ENCODE data around the gene SPHK2. TPM values are rescaled to one million over a fixed set of nuclear protein-coding genes. Genes with fewer than 3 reads are reported as not detected.

SPHK2 gene
- total and polyA plus RNA-seq, 2 of the 8 experiments (the other 6 are each of a cell fraction or from before 2014, with no cell fraction given): 43.9 to 60.9 TPM

DNA sequence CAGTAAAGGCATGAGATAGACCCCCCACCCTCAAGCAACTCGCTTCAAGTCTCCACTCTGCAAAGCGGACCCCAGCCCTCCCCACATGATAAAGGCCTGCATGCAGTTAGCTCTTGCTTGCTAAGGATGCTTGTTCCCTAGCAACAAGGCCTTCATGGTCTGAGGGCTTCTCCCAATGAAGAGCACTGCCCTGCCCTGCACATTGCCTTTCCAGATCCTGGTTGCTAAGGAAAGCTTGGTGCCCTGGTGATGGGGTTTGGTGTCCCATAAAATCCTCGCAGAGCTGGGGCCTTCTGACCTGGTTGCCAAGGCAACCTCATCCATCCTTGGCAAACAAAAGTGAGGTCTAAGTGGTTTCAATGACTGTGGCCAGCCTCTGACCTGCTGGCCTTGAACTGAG, 11.9 kb downstream of the SPHK2 start:
- H3K4me1 ChIP-seq (replicated peaks in 1 of 4; ENCODE audit: control insufficient read depth in 3 of 4, insufficient read depth in 4 of 4, low read length in 3 of 4): peaks cover 4 to 29% (median 22%) of the 10 kb centered on the region in 4 experiments
- no peak overlapping the region; the same call in 1 of the 2 replicates for H2BK12ac ChIP-seq (ENCODE audit: low read depth, low read length)
- H3K36me3 ChIP-seq (ENCODE audit: control insufficient read depth in 2 of 4, insufficient read depth in 4 of 4, low read length in 3 of 4): peaks cover 0 to 6% (median under 1%) of the 10 kb centered on the region in 4 experiments; a peak in 1 of 8 replicates
- H3K27me3 ChIP-seq (replicated peaks in 1 of 4; ENCODE audit: control insufficient read depth in 3 of 4, extremely low read depth in 1 of 4, insufficient read depth in 3 of 4, low read length in 3 of 4): no peaks in the 10 kb centered on the region; a peak in 1 of 7 replicates
- H3K4ac ChIP-seq (replicated peaks; ENCODE audit: insufficient read length, low read depth, low read length): no peak overlapping the region
- no peak overlapping the region for H4K8ac ChIP-seq (ENCODE audit: extremely low read depth, insufficient read depth, low read length)
- peak overlapping the region; percentile 3 to 55 (median 28); a peak in 5 of 8 replicates for H3K4me3 ChIP-seq (ENCODE audit: extremely low read depth in 1 of 4, insufficient read depth in 2 of 4, low read depth in 3 of 4, low read length in 4 of 4)
- peaks cover 17% of the 10 kb centered on the region for H3K23me2 ChIP-seq (ENCODE audit: low read depth, low read length)
- CTCF ChIA-PET (ENCODE audit: partially characterized antibody): interaction anchor here (0.5 to 1.9 kb wide), 12 partner anchors 9 to 433 kb away, joined by 3 to 7 read pairs (median 3); partner anchors contain the start of gene CA11
- H3K14ac ChIP-seq (ENCODE audit: insufficient read length): no peak overlapping the region
- H2AFZ ChIP-seq (ENCODE audit: low read length): no peak overlapping the region
- H3K79me1 ChIP-seq (ENCODE audit: low read depth, low read length): no peaks in the 10 kb centered on the region
- H4K91ac ChIP-seq (replicated peaks; ENCODE audit: insufficient read length, low read length): peak overlapping the region; percentile 48
- no peaks in the 10 kb centered on the region for H3K9me3 ChIP-seq (ENCODE audit: insufficient read depth in 2 of 2, low read depth in 1 of 2, low read length in 1 of 2)
- DNase-seq (ENCODE audit: low read depth in 1 of 2, low spot score in 2 of 2) (no peak), FAIRE-seq (no peak)
- H3K9ac ChIP-seq (replicated peaks in 1 of 4; ENCODE audit: extremely low read depth in 1 of 4, low read depth in 3 of 4, low read length in 3 of 4): peak overlapping the region in 2 of 4 experiments; percentile 45 to 48; a peak in 2 of 7 replicates
- H4K5ac ChIP-seq (ENCODE audit: insufficient read length, low read depth, low read length): peak overlapping the region; percentile 31
- H4K20me1 ChIP-seq (replicated peaks in 1 of 2; ENCODE audit: control insufficient read depth in 1 of 2, insufficient read depth in 2 of 2, low read length in 2 of 2): peaks cover 2 to 8% of the 10 kb centered on the region in 2 experiments
- POLR2A ChIA-PET (ENCODE audit: partially characterized antibody): interaction anchor here (0.9 to 30.9 kb wide), 13 partner anchors 10 to 275 kb away, joined by 3 to 788 read pairs (median 4); partner anchors contain the start of genes CA11, FAM83E, RPL18 and SPACA4
- no peak overlapping the region; the same call in 1 of the 2 replicates for H2BK5ac ChIP-seq (ENCODE audit: low read depth, low read length)
- H3K79me2 ChIP-seq (ENCODE audit: control insufficient read depth in 1 of 2, insufficient read depth in 2 of 2, low read length in 2 of 2): 0 out of 4 replicates have a peak, but pooled peaks cover 0 to 1% of the 10 kb centered on the region in 2 experiments
- H3K56ac ChIP-seq (replicated peaks; ENCODE audit: insufficient read length, low read depth, low read length): no peak overlapping the region
- H3K27ac ChIP-seq (ENCODE audit: low read depth, low read length): peak overlapping the region; percentile 71; the same call in 1 of the 2 replicates
- H3K23ac ChIP-seq (ENCODE audit: insufficient read length): no peak overlapping the region
- H3K18ac ChIP-seq (ENCODE audit: extremely low read depth, low read length): 0 out of 2 replicates have a peak overlapping the region, but pooled peaks have one; percentile 29
- no peak overlapping the region for H2BK120ac ChIP-seq (replicated peaks; ENCODE audit: low read depth, low read length)
- 63% methylated on average over 3 of the region's 3 CpGs; no CpG with 5 or more reads in 1 of the 2 experiments for WGBS, 2 experiments (ENCODE audit: extremely low coverage in 1 of 2, insufficient coverage in 1 of 2, insufficient read length in 1 of 2, insufficient replicate concordance in 2 of 2, low coverage in 1 of 2, low lambda C conversion rate in 2 of 2, missing lambda C conversion rate in 1 of 2)
- TF ChIP-seq POLR2AphosphoS5 (IDR thresholded peaks at IDR 0.05; ENCODE audit: low read depth, low read length): 0 out of 2 replicates have a peak, but pooled peaks have one; percentile 10
- no peak for TF ChIP-seq RAD21 (IDR thresholded peaks at IDR 0.05 in 1 of 2, conservative IDR thresholded peaks at IDR 0.05 in 1 of 2; ENCODE audit: low read depth in 2 of 2, low read length in 2 of 2)
- H3K4me2 ChIP-seq (ENCODE audit: insufficient read depth in 1 of 2, low read depth in 2 of 2, low read length in 2 of 2): peak overlapping the region; percentile 69 to 83
- H2AK5ac ChIP-seq (ENCODE audit: low read depth, low read length): no peak overlapping the region
- H2BK15ac ChIP-seq (ENCODE audit: low read length): no peak overlapping the region
- no peak overlapping the region for H2BK20ac ChIP-seq (ENCODE audit: low read length)

All from H1 (cell line).